NCI-H2227 treated with DMSO at 0.1 percent for 48 hours (cell line): Measurements from ENCODE around the gene FOLR3.
"Not testable (repeated sequence)": the region's sequence is repeated elsewhere in the genome, so short reads cannot be mapped to it uniquely, and the experiment has no call there.

ENCODE experiments used
- DNase-seq: peaks from one replicate; lab custom pipeline; 2025; lab: John Stamatoyannopoulos, UW

FOLR3 gene

DNA sequence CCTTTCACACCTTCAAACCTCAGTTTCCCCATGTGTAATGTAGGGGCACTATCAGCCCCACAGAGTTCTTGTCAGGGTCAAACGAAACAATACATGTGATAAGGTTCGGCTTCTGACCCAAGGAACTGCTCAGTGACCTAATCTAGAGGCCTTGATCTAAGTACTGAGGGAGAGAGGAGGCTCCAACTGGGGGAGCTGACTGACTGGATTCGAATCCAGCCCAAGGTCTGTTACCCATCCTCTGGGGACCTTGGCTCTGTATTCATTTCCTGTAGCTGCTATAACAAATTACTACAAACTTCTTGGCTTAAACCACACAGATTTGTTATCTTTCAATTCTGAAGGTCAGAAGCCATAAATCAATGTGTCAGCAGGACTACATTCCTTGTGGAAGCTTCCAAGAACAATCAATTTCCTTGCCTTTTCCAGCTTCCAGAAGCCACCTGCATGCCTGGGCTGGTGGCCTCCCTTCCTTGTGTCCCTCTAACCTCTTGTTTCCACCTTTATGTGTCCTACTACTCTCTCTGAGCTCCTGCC lies 12.3 kb upstream of the FOLR3 start:
- DNase-seq = no peak

DNA sequence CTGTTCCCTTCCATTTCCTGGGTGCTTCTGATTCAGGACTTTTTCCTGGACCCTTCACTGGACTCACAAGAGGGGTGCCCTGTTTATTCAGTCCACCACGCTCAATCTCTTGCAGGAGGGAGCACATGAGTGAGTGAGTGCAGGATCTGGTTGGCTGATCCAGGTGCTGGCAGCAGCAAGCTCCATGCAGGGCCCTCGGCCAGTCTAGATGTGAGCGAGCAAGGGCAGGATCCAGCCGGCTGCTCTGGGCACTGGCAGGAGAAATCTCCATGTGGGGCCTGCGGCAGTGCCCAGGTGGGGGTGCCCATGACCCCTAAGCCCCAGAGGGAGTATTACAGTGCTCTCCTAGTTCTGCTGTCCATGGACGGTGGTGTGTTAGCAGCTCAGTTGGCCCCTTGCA lies 11.5 kb upstream of the FOLR3 start:
- DNase-seq = no peak

DNA sequence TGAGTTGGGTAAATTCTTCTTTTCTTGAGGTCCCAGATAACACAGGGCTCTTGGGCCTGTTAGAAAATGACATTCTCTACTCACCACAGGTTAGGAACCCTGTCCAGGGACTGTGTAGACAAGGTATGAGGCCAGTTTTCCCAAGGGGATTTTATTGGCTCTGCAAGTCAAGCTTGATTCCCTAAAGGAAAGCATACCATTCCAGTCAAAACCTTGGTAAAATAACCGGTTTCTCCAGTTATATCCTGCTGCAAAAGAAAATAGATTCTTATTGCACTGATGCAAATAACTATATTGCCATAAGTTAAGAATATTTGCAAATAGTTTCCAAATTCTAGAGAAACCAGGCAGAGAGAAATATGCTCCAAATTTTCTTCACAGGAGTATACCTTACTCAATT lies 9.6 kb upstream of the FOLR3 start:
- DNase-seq = no peak

DNA sequence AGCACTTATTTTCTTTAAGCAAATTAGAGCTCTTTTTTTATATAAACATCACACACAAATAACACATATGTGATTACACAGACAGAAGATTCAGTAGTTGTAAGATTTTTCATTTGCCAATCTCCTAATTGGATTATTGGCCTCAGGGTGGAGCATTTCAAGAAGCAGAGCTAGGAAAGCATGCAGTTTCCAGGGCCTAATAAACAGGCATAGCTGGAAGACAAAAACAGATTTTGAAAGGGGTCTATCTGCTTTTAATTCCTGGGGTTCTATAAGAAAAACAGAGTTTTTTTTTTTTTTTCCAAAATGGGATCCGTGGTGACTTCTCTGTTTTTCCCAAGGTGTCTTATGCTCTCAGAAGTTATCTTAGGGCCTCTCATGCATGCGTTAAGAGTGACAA lies 7.6 kb upstream of the FOLR3 start:
- DNase-seq = no peak

DNA sequence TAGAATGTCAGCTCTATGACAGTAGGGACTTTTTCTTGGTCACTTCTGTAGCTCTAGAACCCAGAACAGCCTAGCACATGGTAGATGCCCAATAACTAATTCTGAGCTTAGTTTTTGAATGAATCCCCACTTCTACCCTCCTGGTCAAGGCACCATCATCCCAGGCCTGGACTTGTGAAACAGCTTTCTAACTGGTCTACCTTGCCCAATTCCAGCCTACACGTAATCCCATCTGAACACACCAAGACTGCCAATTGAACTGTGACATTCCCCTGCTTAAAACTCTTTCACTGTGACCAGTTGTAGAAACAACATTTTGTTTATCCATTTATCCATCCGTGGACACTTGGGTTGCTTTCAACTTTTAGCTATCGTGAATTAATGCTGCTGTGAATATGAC lies 6.1 kb upstream of the FOLR3 start:
- DNase-seq = no peak

DNA sequence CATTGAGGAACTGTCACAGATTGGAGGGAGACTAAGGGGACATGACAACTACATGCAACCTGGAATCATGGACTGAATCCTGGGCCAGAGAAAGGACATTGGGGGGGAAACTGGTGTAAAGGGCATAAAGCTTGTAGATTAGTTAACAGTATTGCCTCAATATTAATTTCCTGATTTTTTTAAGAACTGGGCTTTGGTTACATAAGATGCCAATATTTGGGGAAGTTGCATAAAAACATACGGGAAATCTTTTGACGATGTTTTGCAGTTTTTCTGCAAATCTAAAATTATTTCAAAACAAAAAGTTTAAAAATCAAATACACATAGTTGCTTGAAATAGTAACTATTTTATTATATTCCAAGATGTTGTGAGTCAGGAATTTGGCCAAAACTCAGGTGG lies 2.9 kb upstream of the FOLR3 start:
- DNase-seq = no peak

DNA sequence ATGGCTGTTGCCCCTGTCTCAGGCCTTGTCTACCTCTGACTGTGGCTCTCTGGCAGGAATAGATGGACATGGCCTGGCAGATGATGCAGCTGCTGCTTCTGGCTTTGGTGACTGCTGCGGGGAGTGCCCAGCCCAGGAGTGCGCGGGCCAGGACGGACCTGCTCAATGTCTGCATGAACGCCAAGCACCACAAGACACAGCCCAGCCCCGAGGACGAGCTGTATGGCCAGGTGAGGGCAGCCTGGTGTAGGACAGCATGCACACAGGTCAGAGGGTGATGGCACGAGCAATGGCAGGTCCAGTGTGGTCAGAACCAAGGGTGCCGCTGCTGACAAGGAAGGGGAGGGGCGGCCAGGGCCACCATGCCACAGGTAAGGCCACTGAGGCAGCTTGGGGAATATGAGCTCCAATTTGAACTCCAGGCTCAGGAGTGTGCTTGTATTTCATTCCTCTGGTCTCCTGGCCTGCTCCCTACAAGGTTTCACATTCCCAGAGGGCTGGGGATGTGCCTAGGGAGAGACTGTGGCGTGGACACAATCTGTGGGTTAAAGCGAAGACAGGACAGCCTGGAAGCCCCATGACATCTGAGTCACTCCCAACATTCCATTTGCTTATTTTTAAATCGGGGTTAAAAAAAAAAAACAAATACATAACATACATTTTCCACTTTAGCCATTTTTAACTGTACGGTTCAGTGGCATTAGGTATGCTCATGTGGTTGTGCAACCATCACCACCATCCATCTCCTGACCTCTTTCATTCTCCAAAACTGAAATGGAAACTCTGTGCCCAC lies 562 bp downstream of the FOLR3 start:
- DNase-seq = no peak

DNA sequence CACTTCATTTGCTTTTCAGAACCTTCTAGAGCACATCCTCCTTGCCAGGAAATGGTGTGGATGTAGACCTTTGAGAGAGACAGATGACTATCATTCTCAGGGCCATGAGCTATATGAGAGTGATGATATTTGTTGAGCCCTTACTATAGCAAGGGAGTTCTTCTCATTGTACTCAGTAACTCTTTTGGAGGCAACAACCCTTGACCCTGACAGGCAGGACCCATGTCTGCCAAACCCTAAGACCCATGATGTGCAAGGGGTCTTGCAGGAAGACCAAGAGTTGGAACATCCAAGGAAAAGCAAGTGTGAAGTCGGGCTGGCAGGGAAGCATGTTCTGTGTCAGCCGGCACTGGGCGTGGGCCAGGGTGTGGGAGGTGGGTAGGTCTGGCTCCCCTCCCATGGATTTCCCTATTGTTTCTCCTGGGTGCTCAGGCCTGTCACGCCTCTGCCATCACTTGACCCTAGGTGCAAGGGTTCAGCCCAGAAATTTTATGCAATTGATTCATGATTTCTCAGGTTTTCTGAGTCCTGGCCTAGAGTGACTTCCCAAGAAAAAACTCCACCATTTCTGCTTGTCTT lies 1.2 kb downstream of the FOLR3 start:
- DNase-seq = no peak

DNA sequence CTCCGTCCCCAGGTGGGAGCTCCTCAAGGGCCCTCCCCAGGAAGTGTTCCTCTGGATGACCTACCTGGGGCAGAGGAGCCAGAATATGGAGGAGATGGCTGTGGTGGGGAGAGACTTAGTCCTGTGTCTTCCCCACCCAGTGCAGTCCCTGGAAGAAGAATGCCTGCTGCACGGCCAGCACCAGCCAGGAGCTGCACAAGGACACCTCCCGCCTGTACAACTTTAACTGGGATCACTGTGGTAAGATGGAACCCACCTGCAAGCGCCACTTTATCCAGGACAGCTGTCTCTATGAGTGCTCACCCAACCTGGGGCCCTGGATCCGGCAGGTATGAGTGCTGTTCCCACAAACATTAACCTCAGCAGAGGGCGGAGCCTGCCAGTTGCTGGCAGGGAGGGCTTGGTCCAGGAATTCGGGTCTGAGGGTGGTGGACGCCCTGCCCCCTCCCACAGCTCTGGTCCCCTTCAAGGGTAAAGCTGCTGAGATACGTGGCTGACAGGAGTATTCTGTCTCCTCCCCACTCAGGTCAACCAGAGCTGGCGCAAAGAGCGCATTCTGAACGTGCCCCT lies 3.4 kb downstream of the FOLR3 start:
- no peak for DNase-seq

DNA sequence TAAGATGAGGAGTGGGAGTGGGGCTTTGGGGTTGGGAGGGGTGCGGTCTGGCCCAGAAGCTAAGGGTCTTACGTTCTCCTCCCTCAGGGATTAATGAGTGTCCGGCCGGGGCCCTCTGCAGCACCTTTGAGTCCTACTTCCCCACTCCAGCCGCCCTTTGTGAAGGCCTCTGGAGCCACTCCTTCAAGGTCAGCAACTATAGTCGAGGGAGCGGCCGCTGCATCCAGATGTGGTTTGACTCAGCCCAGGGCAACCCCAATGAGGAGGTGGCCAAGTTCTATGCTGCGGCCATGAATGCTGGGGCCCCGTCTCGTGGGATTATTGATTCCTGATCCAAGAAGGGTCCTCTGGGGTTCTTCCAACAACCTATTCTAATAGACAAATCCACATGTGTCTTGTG lies 4.0 kb downstream of the FOLR3 start:
- DNase-seq = no peak

DNA sequence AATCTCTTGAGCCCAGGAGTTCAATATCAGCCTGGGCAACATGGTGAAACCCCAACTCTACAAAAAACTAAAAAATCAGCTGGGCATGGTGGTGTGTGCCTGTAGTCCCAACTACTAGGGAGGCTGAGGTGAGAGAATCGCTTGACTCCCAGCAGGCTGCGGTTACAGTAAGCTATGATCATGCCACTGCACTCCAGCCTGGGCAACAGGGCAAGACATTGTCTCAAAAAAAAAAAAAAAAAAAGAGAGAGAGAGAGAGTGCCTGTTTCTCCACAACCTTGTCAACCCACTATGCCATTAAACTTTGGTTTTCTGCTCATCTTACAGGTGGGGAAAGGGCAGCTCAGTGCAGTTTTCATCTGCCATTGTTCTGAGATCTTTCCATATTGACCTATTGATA lies 5.1 kb downstream of the FOLR3 start:
- DNase-seq = no peak

DNA sequence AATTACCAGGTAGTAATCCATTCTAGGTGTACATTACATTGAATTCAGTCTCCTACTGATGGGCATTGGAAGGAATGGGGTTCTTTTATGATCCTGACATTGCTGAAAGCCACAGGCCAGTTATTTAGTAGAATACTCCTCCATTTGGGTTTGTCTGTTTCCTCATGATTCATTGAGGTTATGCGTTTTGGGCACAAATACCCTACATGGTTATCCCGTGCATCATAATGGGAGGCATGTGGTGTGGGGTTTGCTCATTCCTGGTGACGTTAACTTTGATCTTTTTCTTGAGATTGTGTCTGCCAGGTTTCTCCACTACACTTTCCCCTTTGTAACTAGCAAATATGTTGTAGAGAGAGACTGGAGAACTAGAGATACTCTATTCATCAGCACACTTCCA lies 5.5 kb downstream of the FOLR3 start:
- DNase-seq = no peak

DNA sequence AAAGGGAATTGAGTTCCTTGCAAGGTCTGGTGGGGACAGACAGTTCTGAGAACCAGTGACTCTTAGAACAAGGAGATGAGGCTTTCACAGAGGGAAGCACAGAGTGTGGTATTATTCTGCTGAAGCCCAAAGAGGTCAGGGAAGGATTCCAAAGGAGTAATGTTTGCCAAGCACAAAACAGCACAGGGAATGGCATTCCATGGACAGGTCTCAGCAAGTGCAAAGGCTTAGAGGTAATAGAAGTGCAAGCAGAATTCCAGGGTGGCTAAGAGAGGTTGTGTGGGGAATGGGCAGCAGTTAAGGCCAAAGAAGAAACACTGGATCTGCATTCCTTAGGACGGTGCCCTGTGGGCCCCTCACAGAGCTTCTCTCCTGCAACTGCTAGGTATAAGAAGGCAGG lies 6.6 kb downstream of the FOLR3 start:
- not testable (repeated sequence) for DNase-seq

DNA sequence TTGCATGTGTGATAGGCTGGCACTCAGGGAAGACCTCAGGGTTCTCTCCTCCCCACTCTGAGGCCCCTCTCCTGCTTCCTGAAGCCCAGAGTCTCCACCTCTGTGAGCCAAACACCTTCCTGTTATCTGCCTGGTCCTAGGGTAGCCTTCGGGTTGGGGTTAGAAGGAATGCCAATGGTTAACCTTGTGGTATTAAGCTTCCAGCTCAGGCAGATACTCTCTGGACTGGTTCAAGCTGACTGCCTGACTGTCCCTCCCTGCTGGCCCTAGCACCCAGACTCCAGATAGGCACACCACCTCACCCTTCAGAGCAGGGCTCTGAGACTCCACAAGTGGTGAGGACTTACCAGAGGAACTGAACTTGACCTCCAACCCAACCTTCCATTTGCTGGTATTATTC lies 7.0 kb downstream of the FOLR3 start:
- not testable (repeated sequence) for DNase-seq

DNA sequence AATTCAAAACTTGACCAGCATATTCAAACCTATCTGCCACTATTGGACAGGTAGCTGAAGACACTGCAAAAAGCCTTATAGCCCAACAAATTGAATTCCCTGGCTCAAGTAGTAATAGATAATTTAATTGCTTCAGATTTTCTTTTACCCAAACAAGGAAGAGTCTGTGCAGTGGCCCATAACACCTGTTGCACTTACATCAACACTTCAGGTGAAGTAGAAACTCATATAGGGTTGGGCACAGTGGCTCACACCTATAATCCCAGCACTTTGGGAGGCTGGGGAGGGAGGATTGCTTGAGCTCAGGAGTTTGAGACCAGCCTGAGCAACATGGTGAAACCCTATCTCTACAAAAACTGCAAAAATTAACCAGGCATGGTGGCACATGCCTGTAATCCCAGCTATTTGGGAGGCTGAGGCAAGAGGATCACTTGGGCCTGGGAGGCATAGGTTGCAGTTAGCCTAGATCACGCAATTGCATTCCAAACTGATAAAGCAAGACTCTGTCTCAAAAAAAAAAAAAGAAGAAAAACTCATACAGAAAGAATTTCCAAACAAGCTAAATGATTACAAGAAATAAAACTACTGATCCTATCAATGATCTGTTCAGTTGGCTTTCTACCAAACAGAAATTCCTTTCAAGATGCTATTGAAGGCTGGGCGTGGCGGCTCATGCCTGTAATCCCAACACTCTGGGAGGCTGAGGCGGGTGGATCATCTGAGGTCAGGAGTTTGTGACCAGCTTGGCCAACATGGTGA lies 9.5 kb downstream of the FOLR3 start:
- DNase-seq = no peak

DNA sequence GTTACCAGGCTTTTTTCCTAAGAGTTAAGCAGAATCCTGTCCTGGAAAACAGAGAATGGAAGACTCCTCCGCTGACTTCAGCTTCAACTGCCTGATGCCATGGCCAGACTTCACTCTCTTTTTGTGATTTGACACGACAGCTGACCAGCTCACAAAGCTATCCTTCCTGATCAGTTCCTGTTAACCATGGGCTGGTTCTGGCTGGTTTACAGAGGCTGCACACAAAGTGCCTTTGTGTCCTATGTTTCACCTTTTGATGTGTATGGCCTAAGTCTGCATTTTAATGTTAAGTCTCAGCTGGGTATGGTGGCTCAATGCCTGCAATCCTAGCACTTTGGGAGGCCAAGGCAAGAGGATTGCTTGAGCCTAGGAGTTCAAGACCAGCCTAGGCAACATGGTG lies 11.1 kb downstream of the FOLR3 start:
- DNase-seq = no peak

DNA sequence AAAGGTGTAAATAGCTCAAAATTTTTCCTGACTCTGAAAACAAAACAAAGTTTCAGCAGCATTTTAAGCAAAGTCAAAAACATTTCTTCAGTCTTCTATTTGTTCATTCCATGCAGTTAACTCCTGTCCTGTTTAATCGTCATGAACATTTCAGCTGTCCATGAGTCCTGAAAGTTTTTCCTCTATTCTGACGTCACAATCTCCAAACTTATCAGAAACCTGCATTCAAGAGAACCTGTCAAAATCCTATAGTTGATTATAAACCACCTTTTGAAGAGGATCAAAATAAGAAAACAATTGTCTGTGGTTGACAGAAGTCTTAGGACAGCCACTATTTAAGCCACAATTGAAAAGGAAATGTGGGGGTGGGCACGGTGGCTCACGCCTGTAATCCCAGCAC lies 15.4 kb downstream of the FOLR3 start:
- no peak for DNase-seq

DNA sequence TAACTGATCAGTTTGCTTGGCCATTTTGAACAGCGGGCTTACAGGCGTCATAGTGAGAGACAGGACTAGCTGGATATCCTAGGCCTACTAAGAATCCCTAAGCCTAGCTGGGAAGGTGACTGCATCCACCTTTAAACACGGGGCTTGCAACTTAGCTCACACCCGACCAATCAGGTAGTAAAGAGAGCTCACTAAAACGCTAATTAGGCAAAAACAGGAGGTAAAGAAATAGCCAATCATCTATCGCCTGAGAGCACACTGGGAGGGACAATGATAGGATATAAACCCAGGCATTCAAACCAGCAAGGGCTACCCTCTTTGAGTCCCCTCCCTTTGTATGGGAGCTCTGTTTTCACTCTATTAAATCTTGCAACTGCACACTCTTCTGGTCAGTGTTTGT lies 18.3 kb downstream of the FOLR3 start:
- DNase-seq = not testable (repeated sequence)

DNA sequence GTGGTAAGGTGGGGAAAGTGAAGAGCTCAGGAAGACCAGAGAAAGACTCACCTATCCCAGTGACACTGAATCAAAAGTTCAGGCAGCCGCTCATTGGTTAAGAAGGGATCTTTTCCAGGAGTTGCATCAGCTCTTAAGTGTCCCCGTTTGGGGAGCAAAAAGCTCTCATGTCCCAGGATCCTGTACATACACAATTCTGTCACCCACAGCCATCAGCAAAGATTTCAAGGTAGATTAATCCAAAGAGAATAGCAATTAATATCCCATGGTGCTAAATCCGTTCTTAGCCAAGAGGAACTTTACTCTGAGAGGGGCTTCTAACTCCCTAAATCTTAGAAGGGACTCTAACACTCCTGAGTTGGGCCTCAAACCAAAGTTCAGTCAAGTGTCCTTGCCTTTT lies 19.3 kb downstream of the FOLR3 start:
- no peak for DNase-seq

DNA sequence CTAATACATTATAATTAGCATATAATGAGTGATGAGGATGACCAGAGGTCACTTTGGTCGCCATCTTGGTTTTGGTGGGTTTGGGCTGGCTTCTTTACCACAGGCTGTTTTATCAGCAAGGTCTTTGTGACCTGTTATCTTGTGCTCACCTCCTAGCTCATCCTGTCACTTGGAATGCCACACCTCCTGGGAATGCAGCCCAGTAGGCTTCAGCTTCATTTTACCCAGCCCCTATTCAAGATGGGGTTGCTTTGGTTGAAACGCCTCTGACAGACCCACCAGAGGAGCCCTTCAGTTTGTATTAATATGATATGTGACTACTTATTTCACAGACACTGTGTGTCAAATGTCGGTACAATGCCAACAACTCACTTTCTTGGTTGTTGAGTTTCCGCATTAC lies 20.2 kb downstream of the FOLR3 start:
- no peak for DNase-seq

DNA sequence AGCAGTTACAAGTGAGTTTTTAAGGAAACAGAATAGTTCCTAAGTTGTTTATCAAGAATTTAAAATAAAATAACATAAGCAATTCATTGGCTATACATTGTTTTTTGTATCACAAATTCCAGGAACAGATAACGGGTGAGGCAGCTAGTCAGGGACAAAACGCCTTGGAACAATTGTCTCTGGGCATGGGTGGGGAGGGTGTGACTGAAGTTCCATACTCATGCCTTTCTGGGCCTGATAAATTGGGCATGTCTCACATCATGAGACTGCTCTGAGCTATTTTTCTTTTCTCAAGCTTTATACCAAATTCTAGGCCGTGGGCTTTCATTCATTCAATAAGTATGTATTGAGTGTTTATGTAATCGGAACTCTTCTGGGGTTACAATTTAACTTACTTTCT lies 21.6 kb downstream of the FOLR3 start:
- no peak for DNase-seq

DNA sequence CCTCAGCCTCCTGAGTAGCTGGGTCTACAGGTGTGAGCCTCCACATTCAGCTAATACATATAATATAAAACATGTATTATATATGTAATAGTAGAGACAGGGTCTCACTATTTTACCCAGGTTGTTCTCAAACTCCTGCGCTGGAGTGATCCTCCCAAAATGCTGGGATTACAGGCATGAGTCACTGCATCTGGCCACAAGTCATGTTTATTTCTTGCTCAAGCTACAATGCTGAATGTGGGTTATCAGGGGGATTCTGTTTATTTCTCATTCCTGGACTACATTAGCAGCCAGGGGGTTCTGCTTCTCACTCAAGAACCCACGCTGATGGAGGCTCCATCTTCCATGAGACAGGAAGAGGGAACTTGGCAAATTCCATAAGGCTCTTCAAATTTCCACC lies 24.8 kb downstream of the FOLR3 start:
- no peak for DNase-seq
